ENCODE measurements around the gene TUBA4B.
A peak's percentile ranks its signal among the peaks of the same experiment; 100 is the strongest.

The TUBA4B gene

DNA sequence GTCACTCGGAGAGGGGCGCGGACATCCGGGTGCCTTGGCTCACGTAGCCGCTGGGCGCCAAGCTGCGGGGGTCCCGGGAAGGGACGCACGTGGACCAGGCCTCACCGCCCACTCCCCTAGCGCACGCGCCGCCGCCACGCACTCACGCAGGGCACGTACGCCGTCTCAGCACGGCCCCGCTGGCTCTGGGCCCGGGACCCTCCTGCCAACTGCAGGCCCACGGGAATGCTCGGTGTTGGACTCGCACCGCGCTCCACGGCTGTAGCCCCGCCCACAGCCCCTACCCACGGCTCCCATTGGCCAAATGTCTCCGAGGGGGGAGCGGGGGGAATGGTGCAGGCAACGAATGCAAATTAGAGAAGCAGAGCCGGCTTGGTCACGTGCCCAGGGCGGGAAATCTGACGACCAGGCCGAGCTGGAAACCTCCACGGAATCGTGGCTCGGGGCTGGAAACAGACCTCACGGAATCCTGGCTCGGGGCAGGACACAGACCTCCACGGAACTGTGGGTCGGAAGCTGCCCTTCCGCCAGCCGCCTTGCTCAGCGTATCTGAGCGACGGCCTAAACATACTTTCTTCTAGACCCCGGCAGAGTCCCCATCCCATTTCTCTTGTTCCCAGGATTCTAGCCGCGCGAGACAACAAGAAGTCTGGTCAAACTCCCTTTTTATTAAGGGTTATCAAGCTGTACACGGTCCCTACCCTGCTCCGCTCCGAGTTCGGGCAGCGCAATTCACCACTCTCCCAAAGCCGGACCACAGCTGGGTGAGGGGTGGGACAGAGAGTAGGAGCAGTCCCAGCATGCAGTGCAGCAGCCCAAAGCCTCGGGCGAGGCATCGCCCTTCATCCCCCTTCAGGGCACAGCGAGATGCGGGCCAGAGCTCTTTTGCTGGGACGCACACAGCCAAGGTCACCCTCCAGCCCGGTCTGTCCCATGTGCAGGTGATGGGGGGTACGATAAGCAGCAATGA lies 34.0 kb upstream of the TUBA4B start, which contains the start of gene ABCB6:
ABCB6 (minus strand) TSS at position 227 of the 970 bp plus-strand sequence. CDS start 285 bp downstream, outside the sequence.
- DNase-seq (ENCODE audit: low read depth in 2 of 2), result peak; percentile 83 to 90

GRCh38 chr2:219219784-219220532 lies 33.1 kb upstream of the TUBA4B start:
- no peak for DNase-seq (ENCODE audit: low read depth in 2 of 2)

DNA sequence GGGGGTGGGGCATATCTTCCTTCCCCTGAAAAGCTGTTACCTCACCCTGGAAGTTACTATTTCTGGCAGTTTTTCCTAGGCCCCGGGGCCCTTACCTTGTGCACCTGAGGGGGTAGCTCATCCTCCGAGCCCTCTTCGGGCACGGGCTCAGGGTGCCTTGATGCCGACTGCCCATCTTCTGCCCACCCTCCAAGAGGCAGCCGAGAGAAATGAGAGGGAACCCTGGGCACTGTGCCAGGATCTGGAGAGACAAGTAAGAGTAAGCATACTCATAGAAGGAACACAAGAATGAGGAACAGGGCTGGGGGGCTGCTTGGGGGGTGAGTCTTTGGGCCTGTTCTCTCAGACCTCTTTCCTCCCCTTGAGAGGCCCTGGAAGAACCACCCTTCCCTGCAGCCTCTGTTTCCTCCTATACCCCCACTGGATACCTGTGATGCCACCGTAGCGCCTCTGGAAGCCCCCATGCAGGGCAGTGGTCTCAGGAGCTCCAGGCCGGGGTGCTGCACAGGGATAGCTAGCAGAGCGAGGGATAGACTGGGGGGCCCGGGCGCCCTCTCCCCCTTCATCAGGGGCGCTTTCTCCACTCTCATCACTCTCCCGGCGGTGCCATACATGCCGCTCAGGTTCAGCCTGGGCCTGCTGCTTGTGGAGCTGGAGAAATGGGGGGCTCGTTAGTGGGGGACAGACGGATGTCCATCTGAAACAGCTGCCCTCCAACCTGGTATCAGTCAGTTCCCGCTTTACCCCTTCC lies 32.2 kb upstream of the TUBA4B start:
- no peak for DNase-seq (ENCODE audit: low read depth in 2 of 2)

- no peak for DNase-seq (ENCODE audit: low read depth in 2 of 2)
These were observed 31.0 kb upstream of the TUBA4B start for GRCh38 chr2:219221957-219222518.

DNA sequence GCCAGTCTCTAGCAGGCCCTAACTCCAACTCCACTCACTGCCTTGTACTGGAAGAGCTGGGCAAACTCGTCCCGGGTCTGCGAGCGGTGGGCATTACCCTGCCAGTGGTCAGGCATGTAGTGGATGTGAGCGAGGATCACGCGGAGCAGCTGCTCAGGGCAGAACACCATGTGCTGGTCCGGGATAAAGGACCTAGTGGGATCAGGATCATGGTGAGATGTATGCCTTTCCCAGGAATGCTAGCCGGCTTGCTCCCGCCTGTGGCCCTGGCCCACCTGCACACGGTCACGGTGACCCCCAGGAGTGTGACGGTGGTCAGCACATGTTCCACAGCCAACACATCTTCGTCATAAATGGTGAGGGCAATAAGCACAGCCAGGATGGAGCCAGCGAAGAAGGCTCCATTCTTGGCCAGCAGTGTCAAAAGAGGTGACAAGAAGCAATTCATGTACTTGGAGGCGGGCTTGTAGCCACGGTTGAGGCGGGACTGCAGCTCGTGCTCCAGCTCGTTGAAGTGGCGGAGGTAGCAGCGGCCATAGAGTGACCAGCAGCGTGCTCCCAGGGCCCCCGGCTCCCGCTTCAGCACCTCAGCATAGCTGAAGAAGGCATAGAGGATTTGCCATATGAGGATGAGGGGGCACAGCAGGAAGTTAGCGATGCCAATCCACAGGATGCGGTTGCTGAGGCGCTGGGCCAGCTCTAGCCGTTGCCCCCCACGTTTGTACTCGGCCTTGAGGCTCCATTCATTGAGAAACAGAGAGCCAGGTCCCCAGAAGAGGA lies 29.0 kb upstream of the TUBA4B start:
- DNase-seq (ENCODE audit: low read depth in 2 of 2), result no peak

DNA sequence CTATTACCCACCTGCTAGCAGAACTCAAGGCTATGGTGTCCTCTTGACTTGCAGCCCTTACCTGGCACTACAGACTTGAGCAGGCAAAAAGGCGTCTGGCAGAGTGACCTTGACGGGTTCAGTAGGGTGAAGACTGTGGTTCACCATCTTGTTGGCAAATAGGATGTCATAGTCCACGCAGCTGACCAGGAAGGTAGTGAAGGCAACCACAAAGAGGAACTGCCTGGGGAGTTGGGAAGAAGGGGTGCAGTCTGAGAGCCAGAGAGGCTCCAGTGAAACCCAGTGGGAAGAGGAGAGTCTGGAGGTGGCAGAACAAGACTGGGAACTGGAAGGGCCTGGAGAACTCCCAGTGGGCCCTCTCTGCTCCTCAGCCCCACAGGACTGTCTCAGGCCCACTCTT lies 27.7 kb upstream of the TUBA4B start:
- DNase-seq (ENCODE audit: low read depth in 2 of 2), result no peak

DNA sequence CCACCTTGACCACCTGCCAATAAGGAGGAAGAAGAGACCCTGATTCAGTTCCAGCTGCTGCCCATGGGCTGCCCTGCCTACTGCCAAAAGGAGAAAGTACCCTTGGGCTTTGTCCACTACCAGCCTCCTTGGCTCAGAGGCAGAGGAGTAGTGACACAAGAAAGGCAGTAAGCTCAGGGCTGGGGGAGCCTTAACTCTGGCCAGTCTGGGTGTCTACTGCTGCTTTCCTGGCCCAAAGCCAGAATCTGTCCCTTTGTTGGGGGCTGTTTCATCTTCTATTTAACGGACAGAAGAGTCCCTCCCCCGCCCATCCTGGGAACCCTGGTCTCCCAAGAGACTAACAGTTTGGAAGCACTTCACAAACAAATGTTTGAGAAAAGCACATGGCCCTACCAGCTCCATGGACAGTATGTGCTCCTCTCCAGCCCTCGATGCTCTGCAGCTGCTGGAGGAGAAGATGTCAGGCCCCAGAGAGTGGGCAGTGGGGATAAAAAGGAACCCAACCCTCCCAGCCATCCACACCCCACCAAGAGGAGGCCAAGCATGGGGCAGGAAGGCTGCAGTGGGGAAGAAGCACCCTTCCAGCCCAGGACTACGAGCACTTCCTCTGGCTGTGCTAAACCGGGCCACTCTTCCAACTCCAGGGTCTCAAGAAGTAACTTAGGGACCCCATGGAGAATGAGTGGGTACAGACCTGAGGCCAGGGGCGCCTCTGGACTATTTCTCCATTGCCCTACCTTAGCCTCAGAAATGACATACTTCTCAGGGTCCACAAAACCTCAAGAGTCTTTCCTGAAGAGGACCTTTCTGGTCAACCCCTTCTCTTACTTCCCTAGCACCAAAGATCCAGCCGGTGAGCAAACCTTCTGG lies 24.8 kb upstream of the TUBA4B start:
- DNase-seq (ENCODE audit: low read depth in 2 of 2), result no peak

GRCh38 chr2:219228911-219229304 lies 24.1 kb upstream of the TUBA4B start:
- DNase-seq (ENCODE audit: low read depth in 2 of 2), result no peak

DNA sequence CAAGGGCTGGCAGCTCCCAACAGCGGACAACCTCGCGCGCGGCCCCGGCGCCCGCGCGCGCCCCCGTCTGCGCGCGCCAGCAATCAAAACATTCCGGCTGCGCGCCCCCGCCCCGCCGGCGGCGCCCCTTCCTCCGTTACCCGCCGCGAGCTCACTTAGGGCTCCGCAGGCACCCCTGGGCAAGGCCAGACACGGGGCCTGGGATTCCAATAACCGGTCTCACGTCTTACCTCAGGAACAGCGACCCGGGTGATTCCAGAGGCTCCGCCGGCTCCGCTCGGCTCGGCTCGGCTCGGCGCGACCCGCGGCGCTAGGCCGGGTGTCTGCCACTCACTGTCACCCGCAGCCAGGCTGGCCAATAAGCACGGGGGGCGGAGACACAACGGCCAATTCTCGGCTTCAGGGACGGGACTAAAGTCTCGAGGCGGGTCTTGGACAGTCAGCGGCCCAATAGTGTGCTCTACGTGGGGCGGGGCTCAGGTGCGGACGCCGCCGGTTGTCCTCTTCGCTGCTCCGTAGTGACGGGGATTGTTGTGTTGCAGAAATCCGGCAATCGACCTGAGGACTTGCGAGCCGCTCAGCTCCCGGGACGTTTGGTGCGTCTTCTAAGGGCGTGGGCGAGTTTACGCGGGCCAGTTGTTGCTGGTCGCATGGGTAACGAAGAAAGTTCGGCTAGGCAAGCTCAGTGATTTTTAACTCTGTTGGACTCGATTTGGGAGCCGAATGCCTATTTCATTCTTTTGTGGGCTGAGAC lies 23.6 kb upstream of the TUBA4B start, which contains the start of the genes ANKZF1 and ATG9A:
ANKZF1 (plus strand) TSS at position 502 of the 754 bp plus-strand sequence. CDS start 452 bp downstream, outside the sequence.
ATG9A (minus strand) TSS at position 332 of the 754 bp plus-strand sequence. CDS start 1,612 bp downstream, outside the sequence.
- peak; percentile 96 to 99 for DNase-seq (ENCODE audit: low read depth in 2 of 2)

DNA sequence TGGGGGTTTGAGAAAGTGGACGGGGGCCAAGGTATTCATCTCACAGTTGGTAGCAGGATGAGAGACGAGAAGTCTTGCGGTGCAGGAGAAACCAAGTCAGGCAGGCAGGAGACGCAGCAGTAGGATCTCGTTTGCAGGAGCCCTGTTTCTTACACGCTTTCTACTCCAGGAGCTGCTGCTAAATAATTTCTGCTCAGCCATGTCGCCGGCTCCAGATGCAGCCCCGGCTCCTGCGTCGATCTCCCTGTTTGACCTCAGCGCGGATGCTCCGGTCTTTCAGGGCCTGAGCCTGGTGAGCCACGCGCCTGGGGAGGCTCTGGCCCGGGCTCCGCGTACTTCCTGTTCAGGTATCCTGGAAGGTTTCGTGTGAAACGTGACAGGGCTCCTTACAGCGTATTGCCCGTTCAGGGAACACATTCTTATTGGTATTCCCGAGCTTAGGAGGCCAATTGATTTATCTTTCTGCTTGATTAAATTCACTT lies 22.9 kb upstream of the TUBA4B start:
- no peak for DNase-seq (ENCODE audit: low read depth in 2 of 2)

GRCh38 chr2:219234331-219234730 lies 18.7 kb upstream of the TUBA4B start:
- no peak for DNase-seq (ENCODE audit: low read depth in 2 of 2)

DNA sequence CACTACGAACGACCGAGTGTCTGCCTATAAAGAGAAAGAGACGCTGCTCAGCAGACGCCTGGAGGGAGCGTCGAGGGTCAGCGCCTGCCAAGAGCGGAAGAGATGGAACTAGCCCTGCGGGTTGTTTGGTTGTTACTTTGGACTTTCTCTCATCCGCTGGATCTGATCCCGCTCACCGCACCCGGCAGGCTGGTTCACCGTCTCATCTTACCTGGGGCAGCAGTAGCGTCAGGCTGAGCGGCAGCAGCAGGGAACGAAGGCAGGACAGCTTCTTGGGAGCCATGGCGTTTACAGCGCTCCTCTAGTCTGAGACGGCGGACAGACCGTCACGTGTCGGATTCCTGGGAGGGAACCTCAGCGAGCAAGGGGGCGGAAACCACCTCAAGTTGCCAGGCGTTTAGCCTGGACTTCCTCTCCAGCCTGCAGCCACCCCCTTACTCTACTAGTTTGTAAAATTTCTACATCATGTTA lies 9.7 kb upstream of the TUBA4B start:
- DNase-seq (ENCODE audit: low read depth in 2 of 2), result no peak

DNA sequence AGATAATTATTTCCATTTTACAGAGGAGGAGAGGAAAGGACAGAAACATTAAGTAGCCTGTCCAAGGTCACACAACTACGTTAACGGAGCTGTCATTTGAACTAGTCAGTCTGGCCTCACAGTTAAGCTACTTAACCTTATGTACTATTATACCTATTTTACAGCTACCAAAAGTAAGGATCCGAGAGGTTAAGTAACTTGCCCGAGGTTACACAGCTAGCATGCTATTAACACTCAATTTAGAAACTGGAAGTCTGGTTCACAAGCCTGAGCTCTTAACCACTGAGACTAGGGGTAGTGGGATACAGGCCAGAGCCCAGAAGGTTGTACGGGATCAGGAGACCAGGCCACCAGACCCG lies 8.3 kb upstream of the TUBA4B start:
- no peak for DNase-seq (ENCODE audit: low read depth in 2 of 2)

DNA sequence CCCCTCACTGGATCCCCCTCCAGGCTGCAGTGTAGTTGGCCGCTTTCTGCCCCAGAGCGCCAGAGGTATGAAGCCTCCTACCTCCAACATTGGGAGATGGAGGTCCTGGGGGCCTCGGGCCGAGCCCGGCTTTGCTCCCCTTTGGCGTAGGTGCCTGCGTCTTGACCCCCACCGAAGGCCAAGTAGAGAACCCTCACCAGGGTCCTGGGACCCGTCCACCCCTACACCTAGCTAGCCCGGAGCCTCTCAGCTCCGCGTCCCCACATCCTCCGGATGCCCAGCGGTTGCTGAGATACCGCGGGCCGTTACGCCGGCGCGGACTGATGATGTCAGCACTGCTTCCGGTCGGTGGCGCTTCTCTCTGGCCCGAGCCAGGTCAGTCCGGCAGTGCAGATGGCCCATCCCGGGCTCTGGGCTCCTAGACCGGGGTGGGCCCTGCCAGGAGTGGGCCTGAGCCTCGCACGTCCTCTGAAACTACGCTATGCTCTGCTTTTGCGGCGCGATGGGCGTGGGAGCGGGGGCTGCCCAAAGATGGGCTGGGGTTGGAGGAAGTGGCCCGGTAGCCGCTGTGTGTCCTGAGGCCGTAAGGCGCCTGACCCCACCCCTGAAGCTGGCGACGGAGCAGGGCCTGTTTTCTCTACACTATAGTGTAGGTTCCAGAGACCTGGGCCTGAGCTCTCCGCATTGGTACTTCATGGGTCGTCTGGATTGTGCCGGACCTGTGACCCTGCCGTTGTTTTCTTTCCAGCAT lies 7.7 kb upstream of the TUBA4B start, which contains the start of the genes GLB1L and STK16:
GLB1L (minus strand) TSS at position 297 of the 751 bp plus-strand sequence. CDS start 1,871 bp downstream, outside the sequence.
STK16 (plus strand) TSS at position 332 of the 751 bp plus-strand sequence. CDS start 521 bp downstream, outside the sequence.
- peak; percentile 76 to 84 for DNase-seq (ENCODE audit: low read depth in 2 of 2)

DNA sequence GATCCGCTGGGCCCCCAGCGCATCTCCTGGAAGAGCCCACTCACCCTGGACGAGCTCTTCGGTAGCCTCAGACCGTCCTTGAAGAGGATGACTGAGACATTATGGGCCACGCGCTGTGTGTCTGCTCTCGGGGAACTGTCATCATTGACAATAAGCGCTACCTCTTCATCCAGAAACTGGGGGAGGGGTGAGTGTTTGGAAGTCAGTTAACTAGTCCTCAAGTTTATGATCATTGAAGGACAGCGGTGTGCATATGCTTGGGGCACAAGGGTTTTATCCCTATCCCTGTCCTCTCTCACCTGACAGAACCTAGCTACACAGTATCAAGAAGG lies 7.2 kb upstream of the TUBA4B start:
- no peak for DNase-seq (ENCODE audit: low read depth in 2 of 2)

- DNase-seq (ENCODE audit: low read depth in 2 of 2), result no peak
These were observed 6.5 kb upstream of the TUBA4B start for GRCh38 chr2:219246559-219246958.

Measured in stimulated activated CD4-positive, alpha-beta T cell treated with anti-CD3 and anti-CD28 coated beads, Interleukin-15, amount 100 ng/mL, for 48 hours (primary cell).